ENCODE data around the gene RLN2.
"Not testable (repeated sequence)": the region's sequence is repeated elsewhere in the genome, so short reads cannot be mapped to it uniquely, and the experiment has no call there.

The RLN2 gene, protein sequence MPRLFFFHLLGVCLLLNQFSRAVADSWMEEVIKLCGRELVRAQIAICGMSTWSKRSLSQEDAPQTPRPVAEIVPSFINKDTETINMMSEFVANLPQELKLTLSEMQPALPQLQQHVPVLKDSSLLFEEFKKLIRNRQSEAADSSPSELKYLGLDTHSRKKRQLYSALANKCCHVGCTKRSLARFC
- 2.2 to 3.4 reads per million in 2 donors for total RNA-seq

DNA sequence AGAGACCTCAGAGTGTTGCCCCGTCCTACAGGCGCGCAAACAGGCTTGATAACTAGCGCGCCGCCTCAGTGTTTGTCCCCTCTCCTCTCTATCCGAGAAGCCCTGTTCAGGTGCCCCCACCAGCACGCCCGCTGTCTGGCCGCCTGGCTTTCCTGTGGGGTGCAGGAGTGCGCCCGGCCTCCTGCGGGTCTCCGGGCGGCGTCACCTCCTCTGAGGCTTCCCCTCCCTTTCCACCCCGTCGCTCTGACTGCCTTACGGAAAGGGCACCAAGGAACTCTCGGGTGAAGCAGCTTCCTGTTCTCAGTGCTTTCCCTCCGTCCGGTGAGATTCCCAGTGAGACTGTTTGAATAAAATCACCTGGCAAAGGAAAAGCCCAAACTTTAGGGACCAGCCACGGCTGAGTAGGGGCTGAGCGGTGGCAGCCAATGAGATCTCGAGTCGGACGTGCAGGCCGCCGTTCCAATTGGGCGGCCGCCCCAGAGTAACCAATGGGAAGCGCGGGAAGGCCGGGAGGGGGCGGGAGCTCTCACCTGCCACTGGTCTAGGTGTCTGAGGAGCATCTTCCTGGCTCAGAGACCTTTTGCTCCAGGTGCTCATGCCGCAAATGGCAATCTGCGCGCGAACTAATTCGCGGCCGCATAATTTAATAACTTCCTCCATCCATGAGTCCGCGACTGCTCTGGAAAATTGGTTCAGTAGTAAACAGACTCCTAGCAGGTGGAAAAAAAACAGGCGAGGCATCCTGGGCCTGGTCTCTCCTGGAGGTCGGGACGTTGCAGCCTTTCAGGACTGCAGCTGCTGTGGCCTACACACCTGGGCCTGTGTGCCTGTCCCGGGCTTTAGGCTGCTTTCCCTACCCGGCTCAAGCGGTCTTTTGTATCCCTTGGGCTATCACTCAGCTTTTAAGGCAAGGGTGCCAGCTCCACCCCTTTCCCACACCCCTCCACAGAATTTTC is at the start of gene RLN2:
Gene RLN2, minus strand, starts transcription at position 877 of the 956 bp plus-strand sequence. Its CDS starts 136 bp downstream, at position 741.
- not testable (repeated sequence) for DNase-seq

DNA sequence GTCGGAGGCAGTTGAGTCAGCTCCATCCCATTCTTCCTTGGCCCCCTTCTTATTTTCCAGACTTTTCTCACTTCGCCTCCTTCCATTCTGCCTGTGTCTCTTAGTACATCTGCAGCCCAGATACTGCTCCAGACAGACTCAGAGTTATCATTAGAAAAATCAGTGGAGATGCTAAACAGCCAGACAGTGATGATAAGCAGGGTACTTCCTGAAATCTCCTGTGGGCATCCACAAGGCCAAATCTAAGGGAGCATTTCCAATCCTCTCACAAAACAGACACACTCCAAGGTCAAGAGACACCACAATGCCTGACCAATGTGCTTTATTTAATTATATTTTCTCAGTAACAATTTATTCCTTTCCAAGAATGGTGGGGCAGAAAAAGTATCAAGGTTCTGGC is 49.7 kb upstream of the RLN2 start:
- no peak for DNase-seq

DNA sequence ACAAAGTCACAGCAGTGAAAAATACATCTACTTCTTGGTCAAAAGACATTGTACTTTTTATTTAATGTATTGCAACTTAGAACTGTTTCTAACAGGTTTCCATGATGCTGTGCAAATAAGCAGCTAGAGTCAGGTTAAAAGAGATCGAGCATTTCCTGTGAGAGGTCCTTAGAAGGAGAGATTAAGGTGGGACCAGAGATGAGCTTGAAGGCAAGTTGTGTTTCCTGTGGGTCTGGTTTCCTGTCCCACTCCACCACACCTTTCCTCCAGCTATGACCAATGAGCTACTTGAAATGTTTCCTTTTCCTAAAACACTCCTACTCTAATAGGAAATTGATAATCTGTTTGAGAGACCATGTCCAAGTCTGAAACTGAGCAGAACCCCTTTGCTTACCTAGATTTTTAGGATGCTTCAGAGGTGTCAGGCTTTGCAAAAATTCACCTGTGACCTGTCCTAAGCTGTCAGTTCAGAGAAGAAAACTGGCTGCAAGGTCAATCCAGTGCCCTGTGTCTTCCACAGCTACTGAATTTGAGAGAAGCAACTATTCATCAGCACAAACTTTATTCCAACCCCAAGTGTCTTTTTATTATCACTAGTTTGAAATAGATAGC is 48.2 kb upstream of the RLN2 start:
- DNase-seq = no peak

DNA sequence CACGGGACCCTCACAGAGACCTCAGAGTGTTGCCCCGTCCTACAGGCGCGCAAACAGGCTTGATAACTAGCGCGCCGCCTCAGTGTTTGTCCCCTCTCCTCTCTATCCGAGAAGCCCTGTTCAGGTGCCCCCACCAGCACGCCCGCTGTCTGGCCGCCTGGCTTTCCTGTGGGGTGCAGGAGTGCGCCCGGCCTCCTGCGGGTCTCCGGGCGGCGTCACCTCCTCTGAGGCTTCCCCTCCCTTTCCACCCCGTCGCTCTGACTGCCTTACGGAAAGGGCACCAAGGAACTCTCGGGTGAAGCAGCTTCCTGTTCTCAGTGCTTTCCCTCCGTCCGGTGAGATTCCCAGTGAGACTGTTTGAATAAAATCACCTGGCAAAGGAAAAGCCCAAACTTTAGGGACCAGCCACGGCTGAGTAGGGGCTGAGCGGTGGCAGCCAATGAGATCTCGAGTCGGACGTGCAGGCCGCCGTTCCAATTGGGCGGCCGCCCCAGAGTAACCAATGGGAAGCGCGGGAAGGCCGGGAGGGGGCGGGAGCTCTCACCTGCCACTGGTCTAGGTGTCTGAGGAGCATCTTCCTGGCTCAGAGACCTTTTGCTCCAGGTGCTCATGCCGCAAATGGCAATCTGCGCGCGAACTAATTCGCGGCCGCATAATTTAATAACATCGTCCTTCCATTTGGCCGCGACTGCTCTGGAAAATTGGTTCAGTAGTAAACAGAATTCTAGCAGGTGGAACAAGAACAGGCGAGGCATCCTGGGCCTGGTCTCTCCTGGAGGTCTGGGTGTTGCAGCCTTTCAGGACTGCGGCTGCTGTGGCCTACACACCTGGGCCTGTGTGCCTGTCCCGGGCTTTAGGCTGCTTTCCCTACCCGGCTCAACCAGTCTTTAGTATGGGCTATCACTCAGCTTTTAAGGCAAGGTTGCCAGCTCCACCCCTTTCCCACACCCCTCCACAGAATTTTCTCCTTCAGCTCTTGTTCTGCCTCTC is 34.8 kb upstream of the RLN2 start, which contains the start of gene RLN1:
Gene RLN1, minus strand, starts transcription at position 885 of the 990 bp plus-strand sequence. Its CDS starts 130 bp downstream, at position 755.
- DNase-seq = not testable (repeated sequence)

DNA sequence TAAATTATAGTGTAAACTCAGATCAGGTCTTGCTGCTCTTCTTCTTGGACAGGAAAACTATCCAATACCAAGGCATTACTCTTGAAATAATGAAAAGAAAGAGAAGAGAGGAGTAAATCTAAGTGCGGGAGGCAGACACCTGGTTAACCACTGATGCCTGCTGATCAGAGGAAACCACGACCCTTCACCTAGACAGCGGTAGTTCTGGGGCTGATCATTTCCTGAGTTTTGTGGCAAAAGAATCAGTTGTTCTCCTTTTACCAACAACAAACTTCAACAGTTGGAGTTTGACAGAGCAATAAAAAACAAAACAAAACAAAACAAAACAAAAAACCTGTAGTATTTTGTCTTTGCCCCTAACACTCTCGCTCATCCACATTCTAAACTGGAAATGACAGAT is 32.2 kb upstream of the RLN2 start:
- DNase-seq = no peak

DNA sequence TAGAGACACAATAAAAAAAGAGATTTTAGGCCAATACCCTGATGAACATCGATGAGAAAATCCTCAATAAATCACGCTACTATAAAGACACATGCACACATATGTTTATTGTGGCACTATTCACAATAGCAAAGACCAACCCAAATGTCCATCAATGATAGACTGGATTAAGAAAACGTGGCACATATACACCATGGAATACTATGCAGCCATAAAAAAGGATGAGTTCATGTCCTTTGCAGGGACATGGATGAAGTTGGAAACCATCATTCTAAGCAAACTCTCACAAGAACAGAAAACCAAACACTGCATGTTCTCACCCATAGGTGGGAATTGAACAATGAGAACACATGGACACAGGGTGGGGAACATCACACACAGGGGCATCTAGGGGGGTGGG is 26.8 kb upstream of the RLN2 start:
- not testable (repeated sequence) for DNase-seq

DNA sequence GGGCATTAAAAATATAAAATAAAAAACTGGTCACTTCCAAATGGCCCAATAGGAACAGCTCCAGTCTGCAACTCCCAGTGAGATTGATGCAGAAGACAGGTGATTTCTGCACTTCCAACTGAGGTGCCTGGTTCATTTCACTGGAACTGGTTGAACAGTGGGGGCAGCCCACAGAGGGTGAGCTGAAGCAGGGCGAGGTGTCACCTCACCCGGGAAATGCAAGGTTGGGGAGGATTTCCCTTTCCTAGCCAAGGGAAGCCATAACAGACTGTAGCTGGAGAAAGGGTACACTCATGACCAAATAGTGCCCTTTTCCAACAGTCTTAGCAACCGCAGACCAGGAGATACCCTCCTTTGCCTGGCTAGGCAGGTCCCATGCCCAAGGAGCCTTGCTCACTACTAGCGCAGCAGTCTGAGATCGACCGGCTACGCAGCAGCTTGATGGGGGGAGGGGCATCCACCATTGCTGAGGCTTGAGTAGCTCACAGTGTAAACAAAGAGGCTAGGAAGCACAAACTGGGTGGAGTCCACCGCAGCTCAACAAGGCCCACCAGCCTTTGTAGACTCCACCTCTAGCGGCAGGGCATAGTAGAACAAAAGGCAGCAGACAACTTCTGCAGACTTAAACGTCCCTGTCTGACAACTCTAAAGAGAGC is 22.5 kb upstream of the RLN2 start:
- peak; percentile 18 for DNase-seq

DNA sequence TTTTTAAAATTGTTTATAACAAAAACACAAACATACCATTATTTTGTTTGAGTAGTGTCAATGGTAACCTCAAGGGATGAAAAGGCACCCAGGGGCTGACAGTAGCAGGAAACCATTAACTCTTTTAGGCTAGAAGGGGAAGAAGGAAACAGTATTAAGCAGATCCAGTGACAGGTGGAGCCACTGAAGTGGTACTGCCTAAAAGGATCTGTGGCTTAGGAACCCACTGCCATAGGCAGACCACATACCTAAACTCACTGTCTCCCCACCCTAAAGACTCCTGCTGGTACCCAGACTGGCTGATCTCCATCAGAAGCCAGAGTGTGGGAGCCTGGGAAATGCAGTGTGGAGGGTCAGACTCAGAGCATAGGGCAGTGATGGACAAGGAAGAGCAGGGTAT is 21.7 kb upstream of the RLN2 start:
- DNase-seq = no peak

DNA sequence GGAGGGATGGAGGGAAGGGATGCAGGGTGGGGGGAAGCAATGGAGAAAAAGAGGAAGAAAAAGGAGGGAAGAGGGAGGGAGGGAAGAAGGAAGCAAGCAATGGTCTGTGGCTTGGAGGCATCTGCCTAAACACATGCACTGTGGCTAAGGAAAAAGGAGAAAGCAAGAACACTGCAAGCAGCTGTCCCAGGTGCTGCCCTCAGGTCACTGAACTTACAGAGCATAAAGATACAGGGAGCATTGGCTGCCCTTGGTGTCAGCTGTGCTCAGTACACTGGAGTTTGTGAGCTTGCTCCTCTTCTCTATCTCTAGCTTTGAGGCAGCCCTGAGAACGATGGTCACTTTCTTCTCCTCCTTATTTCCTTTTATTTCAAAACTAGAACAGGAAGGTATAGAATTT is 17.1 kb upstream of the RLN2 start:
- not testable (repeated sequence) for DNase-seq

DNA sequence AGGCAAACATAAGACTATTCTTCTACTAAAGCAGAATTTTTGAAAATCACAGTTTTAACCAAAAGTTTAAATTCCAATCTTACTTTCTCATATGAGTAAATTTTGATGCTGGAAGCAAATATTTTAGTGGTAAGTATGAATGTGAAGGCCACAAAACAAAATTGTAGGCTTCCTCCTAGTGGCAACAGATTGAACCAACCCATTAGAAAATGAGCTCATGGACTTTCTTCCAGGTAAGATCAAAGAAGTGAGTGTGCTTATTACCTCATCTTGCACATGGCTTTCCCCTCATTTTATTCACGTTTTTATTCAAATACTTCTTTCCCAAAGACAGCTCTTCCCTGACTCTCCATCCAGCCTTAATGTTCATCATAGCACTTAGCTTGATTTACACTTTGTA is 16.5 kb upstream of the RLN2 start:
- no peak for DNase-seq

DNA sequence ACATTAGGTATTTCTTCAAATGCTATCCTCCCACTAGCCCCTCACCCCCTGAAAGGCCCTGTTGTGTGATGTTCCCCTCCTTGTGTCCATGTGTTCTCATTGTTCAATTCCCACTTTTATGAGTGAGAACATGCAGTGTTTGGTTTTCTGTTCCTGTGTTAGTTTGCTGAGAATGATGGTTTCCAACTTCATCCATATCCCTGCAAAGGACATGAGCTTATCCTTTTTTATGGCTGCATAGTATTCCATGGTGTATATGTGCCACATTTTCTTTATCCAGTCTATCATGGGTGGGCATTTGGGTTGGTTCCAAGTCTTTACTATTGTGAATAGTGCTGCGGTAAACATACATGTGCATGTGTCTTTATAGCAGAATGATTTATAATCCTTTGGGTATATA is 11.9 kb upstream of the RLN2 start:
- not testable (repeated sequence) for DNase-seq

DNA sequence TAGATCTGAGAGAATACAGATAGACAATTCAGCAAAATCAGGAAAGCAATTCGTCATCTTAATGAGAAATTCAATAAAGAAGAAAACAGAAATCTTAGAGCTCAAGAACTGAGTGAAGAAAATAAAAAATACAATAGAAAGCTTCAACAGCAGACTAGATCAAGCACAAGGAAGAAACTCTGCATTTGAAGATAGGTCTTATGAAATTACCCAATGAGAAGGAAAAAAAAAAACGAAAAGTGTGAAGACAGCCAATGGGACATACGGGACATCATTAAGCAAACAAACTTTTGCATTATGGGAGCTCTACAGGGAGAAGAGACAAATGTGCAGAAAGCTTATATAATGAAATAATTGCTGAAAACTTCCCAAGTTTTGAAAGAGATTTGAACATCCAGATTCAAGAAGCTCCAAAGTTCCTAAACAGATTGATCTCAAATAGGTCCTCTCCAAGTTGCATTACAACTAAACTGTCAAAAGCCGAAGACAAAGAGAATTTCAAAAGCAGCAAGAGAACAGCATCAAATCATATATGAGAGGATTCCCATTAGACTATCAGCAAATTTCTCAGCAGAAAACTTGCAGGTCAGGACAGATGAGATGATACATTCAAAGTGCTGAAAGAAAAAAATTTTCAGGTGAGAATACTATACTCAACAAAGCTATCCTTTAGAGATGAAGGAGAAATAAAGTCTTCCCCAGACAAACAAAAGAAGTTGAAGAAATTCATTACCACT is 10.8 kb upstream of the RLN2 start:
- DNase-seq = no peak

DNA sequence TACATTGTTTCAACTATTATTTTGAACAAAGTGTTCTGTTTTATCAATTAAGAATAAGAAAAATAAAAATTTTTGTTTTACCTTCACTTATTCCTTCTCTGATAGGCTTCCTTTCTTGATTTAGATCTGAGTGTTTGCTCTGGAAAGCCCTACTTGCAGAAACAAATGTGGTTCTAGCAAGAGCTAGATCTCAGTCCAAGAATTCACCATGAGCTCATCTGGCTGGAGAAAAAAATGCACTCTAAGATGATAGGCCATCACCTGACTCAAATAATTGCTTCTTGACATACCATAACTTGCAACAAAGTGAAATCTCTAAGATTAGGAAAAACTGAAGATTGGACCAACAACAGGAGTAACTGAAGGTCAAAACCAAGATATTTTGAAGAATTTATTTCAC is 6.3 kb upstream of the RLN2 start:
- no peak for DNase-seq

DNA sequence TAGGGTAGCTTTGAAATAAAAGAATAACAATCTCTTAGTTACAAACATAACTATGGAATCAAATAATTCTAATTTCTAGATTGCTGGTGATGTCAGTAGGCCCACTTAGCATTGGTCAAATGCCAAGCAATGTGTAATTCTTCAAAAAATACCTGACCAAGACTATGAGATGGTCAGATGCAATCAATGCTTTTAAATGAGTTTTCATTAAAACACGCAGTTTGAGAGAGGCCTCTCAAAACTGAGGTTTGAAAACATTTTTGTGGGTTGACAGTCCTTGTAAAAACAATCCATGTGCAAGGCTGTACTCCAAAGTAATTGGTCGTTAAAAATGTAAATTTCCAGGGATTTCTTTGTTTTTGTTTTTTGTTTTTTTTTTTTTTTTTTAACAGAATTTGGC is 1.2 kb upstream of the RLN2 start:
- no peak for DNase-seq

DNA sequence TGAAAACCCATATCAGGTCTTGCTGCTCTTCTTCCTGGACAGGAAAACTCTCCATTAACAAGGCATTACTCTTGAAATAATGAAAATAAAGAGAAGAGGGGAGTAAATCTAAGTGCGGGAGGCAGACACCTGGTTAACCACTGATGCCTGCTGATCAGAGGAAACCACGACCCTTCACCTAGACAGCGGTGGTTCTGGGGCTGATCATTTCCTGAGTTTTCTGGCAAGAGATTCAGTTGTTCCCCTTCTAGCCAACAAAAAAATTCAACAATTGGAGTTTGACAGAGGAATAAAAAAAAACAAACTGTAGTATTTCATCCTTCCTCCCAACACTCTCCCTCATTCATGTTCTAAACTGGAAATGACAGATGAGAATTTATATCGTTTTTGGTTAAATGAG is 3.0 kb downstream of the RLN2 start:
- no peak for DNase-seq

DNA sequence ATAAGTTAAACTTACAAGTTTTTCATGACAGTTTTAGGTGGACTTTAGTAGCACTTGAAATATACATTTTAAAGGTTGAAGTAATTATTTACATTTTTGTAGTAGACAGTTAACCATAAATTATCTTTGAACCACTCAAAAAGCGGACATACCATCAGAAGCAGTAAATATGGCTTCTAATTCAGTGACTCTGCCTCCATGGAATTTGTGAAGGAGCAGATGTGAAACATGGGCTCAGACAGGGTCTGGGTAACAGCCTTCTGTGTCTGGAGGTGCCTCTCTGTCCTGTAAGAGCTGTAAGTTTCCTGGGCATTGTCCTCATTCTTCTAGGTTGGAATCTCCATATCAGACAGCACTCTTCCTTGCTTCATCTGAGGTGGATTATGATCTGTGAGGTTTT is 12.4 kb downstream of the RLN2 start:
- no peak for DNase-seq

DNA sequence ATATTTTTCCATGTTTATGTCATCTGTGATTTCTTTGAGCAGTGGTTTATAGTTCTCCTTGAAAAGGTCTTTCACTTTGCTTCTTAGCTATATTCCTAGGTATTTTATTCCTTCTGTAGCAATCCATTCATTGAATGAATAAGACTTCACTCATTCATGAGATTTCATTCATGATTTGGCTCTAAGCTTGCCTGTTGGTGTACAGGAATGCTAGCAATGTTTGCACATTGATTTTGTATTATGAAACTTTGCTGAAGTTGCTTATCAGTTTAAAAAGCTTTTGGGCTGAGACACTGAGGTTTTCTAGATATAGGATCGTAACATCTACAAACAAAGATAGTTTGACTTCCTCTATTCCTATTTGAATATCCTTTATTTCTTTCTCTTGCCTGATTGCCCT is 15.9 kb downstream of the RLN2 start:
- DNase-seq = no peak

DNA sequence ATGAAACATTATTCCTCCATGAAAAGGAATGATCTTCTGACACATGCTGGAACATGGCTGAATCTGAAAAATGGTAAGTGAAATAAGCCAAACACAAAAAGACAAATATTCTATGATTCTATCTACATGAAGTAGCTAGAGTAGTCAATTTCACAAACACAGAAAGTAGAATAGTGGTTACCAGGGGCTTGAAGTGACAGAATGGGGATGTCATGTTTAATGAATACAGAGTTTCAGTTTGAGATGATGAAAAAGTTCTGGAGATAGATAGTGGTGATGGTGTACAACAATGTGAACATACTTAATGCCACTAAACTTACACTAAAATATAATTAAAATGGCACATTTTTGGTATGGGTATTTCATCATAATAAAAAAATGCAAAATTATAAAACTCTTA is 18.3 kb downstream of the RLN2 start:
- no peak for DNase-seq

DNA sequence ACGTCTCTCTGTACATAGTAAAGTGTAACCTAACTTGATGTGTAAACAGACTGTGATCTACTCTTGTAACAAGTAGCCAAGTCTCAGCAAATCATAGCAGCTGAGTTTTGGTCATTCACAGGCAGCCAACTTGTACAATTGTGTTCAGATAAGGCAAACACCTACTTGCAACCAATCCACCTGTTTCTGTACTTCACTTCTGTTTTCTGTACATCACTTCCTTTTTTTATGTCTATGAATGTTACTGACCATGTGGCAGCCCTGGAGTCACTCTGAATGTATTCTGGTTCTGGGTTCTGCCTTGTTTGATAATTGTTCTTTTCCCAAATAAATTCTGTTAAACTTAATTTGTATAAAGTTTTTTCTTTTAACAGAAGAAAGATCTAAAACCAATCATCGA is 26.0 kb downstream of the RLN2 start:
- DNase-seq = no peak

DNA sequence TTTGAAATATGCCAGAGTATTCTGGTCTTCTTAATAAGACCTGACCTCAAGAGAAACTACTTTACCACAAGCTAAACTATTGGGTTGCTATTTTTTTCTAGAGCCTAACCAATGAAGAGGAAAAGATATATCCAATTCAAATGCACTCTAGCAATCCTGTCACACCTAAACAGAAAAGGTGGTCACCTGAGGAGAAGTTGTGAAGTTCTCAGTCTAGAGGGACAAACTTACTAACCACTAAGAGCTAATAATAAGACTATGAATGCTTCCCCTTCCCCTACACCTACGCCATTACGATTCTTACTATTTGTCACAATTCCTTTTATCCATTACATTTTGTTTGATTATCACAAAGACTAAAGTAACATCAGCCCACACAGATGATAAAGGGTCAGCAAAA is 29.7 kb downstream of the RLN2 start:
- DNase-seq = no peak

DNA sequence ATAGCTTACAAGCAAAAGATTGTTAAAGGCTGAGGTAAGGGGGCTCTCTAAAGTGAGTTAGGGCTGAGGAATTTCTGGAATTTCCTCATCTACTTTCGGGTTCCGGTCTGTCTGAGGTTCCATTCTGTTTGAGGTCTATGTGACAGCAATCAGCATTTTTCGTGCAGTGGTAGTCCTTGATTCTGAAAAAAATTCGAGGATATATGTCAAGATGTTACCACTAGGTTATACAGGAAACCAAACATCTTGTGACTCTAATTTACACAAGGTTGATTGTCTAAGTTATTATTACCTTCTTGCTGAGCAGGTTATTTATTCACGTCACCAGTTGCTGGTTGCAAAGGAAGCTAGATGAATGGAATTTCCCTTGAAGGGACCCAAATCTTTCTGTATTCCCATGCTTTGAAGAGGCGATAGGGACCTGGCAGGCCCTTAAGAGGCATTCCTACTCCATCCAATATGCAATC is 35.2 kb downstream of the RLN2 start:
- DNase-seq = no peak
